HG03103 (cell line): ENCODE results near the gene DYNLT5.
A peak's percentile ranks its signal among the peaks of the same experiment; 100 is the strongest.
"Not testable (repeated sequence)": the region's sequence is repeated elsewhere in the genome, so short reads cannot be mapped to it uniquely, and the experiment has no call there.

Source experiments
- ATAC-seq: cut with Tn5 transposase; IDR thresholded peaks from one replicate; pipeline ENCODE4 v1.9.1; 2021; ENCODE audit warnings: low read depth; ENCODE audit not compliant: unreplicated experiment

The DYNLT5 gene

GRCh38 chr1:66752000-66752592 lies at the start of gene DYNLT5:
DYNLT5 (plus strand) TSS chr1:66752459; CDS start chr1:66754659, 2,200 bp downstream.
- ATAC-seq = no peak

GRCh38 chr1:66704177-66704875 lies 47.9 kb upstream of the DYNLT5 start:
- ATAC-seq = no peak

- ATAC-seq = no peak
These were observed 47.1 kb upstream of the DYNLT5 start for GRCh38 chr1:66705110-66705509.

- ATAC-seq = no peak
These were observed 40.8 kb upstream of the DYNLT5 start for GRCh38 chr1:66711420-66711819.

DNA sequence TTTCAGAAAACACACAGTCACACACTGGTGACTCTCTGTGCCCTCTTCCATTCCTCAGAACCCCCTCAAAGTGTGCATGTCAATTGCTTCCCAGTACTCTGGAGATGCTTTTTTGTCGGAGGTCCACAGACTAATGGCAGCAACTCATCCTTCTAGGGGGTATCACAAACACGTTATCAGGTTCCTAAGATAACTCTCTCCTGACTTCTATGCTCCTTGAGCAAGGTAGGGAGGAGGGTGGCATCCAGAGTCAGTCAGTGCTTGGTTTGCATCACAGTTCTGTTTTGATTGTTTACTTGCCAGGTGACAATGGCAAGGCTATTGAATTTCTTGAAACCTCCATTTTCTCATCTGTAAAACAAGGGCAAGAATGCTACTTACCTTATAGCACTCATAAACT lies 39.4 kb upstream of the DYNLT5 start:
- ATAC-seq = no peak

GRCh38 chr1:66723985-66724384 lies 28.3 kb upstream of the DYNLT5 start:
- ATAC-seq = no peak

DNA sequence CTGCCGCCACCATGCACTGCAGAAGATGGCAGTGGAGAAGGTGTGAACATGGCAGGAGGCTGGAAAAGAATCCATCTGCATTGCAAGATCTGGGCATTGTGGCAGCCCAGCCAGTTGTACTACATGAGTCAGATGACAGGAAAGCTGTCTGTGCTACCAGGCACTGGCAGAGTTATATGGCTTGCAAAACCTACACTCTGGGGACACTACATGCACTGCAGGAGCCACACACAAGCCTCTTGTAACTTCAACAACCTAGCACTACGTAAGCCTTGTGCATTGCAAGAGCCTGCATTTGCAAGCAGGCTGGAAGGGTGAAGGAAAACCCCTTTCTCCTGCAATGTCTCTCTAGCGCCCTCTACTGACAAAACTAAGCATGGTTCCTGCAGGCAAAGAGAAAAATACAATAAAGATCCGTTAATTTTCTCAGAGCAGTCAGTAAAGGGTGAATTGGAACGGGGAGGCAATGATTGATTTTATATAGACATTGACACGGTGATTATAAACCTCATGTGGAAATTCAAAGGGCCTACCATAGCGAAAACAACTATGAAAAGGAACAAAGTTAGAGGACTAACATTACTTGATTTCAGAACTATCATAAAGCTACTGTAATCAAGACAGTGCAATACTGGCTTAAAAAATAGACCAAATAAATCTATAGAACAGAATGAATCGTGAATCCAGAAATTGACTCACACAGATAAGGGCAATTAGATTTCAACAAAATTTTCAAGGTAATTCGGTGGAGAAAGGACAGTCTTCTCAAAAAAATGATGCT lies 26.2 kb upstream of the DYNLT5 start:
- ATAC-seq = peak; percentile 74

- no peak for ATAC-seq
These were observed 24.2 kb upstream of the DYNLT5 start for GRCh38 chr1:66728021-66728420.

DNA sequence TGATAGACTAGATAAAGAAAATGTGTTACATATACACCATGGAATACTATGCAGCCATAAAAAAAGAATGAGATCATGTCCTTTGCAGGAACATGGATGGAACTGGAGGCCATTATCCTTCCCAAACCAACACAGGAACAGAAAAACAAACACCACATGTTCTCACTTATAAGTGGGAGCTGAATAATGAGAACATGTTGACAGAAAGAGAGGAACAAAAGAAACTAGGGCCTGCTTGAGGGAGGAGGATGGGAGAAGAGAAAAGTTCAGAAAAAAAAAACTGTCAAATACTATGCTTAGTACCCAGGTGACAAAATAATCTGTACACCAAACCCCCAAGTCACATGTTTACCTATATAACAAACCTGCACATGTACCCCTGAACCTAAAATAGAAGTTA lies 23.5 kb upstream of the DYNLT5 start:
- ATAC-seq = not testable (repeated sequence)

DNA sequence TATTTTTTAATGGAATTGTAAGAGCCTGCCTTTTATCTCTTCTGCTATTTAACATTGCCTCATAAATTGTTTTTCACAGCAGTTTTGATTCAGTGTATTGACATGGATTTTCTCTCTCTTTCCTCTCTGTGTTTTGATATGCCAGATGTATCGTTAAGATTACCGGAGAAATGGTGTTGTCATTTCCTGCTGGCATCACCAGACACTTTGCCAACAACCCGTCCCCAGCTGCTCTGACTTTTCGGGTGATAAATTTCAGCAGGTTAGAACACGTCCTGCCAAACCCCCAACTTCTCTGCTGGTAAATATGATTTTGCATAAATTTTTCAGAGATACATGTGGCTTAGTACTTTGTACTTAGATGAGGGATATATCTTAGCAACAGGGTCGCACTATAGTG lies 23.1 kb upstream of the DYNLT5 start:
- no peak for ATAC-seq

DNA sequence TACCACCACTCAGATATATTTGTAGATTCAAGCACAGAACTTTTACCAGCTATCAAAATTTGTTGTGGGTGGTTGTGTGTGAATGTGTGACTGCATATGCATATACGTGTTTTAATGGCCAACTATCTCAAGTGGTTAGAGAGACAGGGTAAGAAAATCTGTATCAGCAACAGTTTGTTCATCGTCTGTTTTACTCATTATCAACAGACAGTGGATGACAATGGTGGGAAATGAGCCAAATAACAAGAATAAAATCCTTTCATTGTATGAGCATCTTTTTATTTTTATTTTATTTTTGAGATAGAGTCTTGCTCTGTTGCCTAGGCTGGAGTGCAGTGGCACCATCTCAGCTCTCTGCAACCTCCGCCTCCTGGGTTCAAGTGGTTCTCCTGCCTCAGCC lies 22.7 kb upstream of the DYNLT5 start:
- ATAC-seq = no peak

DNA sequence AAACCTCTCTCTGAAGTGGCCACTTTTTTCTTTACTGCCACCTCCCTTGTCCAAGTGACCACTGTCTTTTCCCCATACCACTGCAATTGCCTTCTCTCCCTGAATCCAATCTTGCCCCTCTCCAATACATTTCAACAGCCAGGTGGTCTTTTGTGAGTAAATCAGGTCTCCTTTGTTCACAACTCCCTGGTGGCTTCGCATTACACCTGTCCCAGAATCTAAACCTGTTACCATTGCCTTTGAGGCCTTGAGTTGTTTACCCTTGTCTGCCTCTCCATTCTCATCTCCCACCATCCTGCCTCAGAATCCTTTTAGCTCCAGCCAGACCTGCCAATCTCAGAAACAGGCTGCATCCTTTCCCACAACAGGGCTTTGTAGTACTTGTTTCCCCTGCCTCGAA lies 21.8 kb upstream of the DYNLT5 start:
- ATAC-seq = no peak

- no peak for ATAC-seq
These were observed 20.9 kb upstream of the DYNLT5 start for GRCh38 chr1:66731170-66731865.

DNA sequence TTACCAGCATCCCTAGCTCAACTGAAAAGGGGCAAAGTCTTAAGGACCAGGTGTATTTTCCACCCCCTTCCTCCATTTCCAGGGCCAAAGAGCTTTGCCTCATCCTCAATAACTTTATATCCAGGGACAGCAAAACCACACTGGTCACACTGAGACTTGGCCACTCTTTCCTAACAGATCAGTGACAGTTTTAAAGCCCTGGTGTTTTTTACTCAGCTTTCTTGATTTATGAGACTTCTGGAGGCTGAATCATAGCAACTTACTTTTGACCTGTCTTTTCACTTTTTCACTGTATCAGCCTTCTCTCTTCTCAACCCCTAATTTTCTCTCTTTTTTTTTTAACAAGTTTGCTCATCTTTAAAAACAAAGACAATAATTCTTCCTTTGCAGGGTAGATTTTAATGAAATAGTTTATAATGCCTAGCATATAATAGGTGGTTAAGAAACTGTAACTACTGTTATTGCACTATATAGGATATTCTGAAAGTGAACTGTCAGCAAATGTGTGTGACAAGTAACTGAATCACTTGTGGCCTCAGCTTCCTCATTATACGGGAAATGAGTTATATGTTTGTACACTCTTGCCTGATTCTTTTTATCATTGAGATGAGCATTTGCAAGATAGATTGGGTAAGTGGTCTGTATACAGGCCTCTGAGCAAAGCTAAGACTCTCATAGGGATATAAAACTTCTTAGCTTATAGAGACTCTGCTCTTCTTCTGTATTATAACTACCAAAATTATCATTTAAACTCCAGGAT lies 19.7 kb upstream of the DYNLT5 start:
- ATAC-seq = peak; percentile 62

- no peak for ATAC-seq
These were observed 18.8 kb upstream of the DYNLT5 start for GRCh38 chr1:66733348-66734017.

DNA sequence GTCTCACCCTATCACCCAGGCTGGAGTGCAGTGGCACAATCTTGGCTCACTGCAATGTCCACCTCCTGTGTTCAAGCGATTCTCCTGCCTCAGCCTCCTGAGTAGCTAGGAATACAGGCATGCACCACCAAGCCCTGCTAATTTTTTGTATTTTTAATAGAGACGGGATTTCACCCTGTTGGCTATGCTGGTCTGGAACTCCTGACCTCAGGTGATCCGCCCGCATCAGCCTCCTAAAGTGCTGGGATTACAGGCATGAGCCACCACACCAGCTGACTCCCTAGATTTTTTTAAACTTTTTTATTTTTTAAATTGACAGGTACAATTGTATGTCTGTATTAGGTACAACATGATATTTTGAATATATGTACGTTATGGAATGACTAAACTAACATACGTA lies 17.7 kb upstream of the DYNLT5 start:
- not testable (repeated sequence) for ATAC-seq

DNA sequence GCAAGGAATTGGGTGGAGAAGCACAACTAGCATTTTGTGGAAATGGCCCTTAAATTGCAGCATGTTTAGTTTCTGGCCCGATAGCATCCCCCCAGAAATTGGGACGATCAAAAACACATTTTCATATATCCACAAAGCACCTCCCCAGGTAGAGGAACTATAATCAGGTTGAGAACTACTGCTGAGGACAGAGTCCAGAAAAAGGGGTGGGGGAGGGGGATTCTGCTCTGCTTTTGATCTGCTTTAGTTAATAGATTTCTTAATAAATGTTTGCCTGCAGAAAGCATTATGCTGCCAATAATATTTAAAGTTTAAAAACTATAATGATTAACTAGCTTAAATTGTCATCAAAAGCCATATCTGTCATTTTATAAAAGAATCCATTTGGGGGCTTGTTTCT lies 14.4 kb upstream of the DYNLT5 start:
- ATAC-seq = no peak

- peak; percentile 80 for ATAC-seq
These were observed 12.7 kb upstream of the DYNLT5 start for GRCh38 chr1:66739401-66740157.

DNA sequence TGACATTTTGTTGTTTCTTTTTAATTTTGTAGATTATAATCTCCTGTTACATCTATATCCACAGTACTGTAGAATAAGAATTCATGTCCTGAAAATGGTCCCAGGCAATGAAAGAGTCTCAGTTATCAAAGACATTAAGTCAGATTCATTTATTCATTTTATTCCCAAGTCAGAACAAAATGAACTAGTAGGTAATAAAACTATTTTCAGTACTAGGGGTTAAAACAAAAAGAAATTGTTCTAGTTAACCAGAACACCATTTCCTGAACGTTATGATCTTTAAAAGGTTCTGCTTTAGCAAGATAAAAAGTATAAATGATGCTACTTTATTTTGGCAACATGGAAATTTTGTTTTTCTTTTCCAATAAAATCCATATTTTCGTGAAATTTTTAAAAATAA lies 6.8 kb upstream of the DYNLT5 start:
- ATAC-seq = no peak
